ENCODE results near the gene SLC25A42. TPM values are rescaled to one million over a fixed set of nuclear protein-coding genes. Genes with fewer than 3 reads are reported as not detected.

The SLC25A42 gene
- total RNA-seq, 1 experiment from 2014 or later = 3.5 TPM

DNA sequence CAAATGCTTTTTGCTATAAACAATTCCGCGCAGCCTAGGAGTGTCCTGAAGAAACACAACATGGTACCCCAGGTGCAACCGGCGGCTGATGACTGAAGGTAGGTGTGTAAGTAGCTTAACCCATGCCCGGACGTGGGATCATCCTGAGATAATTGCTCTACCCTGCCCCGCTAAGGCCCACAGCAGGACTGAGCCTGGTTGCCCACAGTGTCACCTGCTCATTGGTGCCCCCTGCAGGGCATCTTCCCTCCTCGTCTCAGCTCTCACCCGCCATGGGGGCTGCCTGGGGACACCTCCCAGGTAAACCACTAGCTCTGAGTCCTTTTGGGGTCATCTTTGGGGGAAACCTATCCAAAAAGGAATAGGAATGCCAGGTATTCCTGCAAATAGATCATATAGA lies 52.2 kb downstream of the SLC25A42 start:
- Histone ChIP-seq H3K4me1 (ENCODE audit: insufficient read depth, low read length, poor library complexity, severe bottlenecking) (no peaks in the 10 kb centered on the region), H3K4me3 (ENCODE audit: low read depth, low read length, poor library complexity, severe bottlenecking) (no peak overlapping the region), H3K27ac (ENCODE audit: low read depth, low read length, poor library complexity, severe bottlenecking) (no peak overlapping the region), H3K27me3 (replicated peaks; ENCODE audit: insufficient read depth, low read depth, low read length, poor library complexity) (no peaks in the 10 kb centered on the region), H3K9me3 (ENCODE audit: low read depth, low read length, poor library complexity, severe bottlenecking) (no peaks in the 10 kb centered on the region), H3K36me3 (ENCODE audit: insufficient read depth, low read length, poor library complexity, severe bottlenecking) (peaks cover 10% of the 10 kb centered on the region)
- ChIA-PET POLR2A (ENCODE audit: low non-redundant PET) (no interaction called here), CTCF (interaction anchor here (0.7 kb wide), 1 partner anchor 349 kb away, joined by 4 read pairs; no protein-coding TSS in a partner anchor)
- BruUV-seq (replicated peaks) = no TSS peak
- TF ChIP-seq, protein P1, sequence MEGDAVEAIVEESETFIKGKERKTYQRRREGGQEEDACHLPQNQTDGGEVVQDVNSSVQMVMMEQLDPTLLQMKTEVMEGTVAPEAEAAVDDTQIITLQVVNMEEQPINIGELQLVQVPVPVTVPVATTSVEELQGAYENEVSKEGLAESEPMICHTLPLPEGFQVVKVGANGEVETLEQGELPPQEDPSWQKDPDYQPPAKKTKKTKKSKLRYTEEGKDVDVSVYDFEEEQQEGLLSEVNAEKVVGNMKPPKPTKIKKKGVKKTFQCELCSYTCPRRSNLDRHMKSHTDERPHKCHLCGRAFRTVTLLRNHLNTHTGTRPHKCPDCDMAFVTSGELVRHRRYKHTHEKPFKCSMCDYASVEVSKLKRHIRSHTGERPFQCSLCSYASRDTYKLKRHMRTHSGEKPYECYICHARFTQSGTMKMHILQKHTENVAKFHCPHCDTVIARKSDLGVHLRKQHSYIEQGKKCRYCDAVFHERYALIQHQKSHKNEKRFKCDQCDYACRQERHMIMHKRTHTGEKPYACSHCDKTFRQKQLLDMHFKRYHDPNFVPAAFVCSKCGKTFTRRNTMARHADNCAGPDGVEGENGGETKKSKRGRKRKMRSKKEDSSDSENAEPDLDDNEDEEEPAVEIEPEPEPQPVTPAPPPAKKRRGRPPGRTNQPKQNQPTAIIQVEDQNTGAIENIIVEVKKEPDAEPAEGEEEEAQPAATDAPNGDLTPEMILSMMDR (conservative IDR thresholded peaks at IDR 0.05; ENCODE audit: low read depth, low read length) = peak; percentile 84
- no peak for TF ChIP-seq EZH2 (IDR thresholded peaks at IDR 0.05; ENCODE audit: borderline replicate concordance, low read depth, low read length, poor library complexity, severe bottlenecking)
- peak; percentile 37 for DNase-seq (ENCODE audit: low spot score)
- intact Hi-C loops (cut with micrococcal nuclease; ENCODE audit: unreplicated experiment) = no loop called here

DNA sequence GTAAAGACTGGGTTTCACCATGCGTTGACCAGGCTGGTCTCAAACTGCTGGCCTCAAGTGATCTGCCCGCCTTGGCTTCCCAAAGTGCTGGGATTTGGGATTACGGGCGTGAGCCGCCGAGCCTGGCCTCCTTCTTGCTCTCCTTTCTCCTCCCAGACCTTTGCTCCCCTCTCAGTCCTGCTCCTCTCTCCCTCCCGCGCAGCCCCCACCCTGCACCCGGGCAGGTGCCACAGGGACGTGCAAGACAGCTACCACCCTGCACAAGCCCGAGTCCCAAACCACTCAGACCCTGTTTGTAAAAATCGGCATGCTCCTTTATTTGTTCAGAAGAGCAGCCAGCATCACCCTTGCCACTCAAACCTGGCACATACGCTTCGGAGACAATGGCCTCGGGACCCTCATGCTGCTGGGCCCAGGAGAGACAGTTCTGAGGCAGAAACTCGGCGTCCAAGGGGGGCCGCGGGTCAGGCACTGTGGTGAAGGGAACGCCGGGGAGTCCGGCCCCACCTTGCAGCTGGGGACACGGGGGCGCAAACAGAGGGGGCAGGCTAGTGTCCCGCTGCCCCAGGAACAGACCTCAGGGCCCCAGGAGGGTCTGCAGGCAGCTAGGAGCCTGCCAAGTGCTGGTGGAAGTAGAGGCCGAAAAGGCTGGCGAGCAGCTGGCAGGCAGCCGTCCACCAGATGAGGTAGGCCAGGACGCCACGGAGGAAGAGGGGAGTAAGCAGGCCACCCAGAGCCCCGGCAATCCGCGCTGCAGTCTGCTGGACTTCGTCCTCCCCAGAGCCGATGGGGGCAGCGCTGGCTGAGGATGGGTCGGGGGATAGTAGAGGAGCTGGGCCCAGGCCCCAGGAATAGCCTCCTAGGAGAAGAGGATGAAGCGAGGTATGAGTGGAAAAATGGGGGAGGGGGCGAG lies 55.8 kb downstream of the SLC25A42 start:
- peaks cover 19% of the 10 kb centered on the region for H3K36me3 ChIP-seq (ENCODE audit: insufficient read depth, low read length, poor library complexity, severe bottlenecking)
- no peaks in the 10 kb centered on the region for H3K27me3 ChIP-seq (replicated peaks; ENCODE audit: insufficient read depth, low read depth, low read length, poor library complexity)
- peaks cover 6% of the 10 kb centered on the region for H3K9me3 ChIP-seq (ENCODE audit: low read depth, low read length, poor library complexity, severe bottlenecking)
- no TSS peak for BruUV-seq (replicated peaks)
- DNase-seq (ENCODE audit: low spot score) = no peak
- ChIA-PET POLR2A (ENCODE audit: low non-redundant PET) (no interaction called here), CTCF (no interaction called here)
- no peak overlapping the region for H3K27ac ChIP-seq (ENCODE audit: low read depth, low read length, poor library complexity, severe bottlenecking)
- H3K4me3 ChIP-seq (ENCODE audit: low read depth, low read length, poor library complexity, severe bottlenecking) = no peak overlapping the region
- H3K4me1 ChIP-seq (ENCODE audit: insufficient read depth, low read length, poor library complexity, severe bottlenecking) = no peaks in the 10 kb centered on the region
- intact Hi-C loops (cut with micrococcal nuclease; ENCODE audit: unreplicated experiment) = no loop called here
- TF ChIP-seq, protein P1 (conservative IDR thresholded peaks at IDR 0.05; ENCODE audit: low read depth, low read length) = no peak
- no peak for TF ChIP-seq EZH2 (IDR thresholded peaks at IDR 0.05; ENCODE audit: borderline replicate concordance, low read depth, low read length, poor library complexity, severe bottlenecking)

DNA sequence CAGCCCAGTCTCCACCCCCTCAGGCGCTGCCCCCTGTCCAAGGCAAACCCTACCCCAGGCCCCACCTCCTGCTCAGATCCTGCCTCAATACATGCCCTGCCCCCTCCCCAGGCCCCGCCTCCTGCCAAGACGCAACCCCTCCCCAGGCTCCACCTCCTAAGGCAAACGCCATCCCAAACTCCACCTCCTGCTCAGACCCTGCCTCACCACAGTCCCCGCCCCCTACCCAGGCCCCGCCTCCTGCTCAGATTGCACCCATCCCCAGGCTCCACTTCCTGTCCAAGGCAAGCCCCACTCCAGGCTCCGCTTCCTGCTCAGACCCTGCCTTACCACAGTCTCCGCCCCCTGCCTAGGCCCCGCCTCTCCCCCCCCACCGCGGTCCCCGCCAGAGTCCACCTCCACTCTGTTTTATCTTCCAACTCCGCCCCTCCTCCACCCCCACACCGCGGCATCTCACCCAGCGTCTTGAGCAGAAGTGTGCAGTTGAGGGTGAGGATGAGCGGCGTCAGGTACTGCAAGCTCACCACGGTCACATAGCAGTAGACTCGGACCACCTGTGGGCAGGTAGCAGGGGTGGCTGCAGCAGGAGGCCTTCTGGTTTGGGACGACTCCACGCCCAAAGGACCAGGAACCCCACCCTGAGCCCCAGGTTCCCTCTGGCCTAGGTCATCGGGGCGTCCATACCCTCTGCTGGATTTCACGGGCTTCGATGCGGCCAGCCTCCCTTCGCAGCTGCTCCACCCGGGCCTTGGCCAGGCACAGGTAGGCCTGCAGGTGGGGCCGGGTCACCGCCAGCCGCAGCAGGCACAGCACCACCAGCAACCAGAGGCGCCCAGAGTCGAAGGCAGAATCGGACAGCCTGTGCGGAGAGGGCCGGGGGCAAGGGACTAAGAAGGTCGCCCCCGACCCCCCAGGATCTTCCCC lies 56.8 kb downstream of the SLC25A42 start:
- H3K9me3 ChIP-seq (ENCODE audit: low read depth, low read length, poor library complexity, severe bottlenecking) = peaks cover 6% of the 10 kb centered on the region
- TF ChIP-seq EZH2 (IDR thresholded peaks at IDR 0.05; ENCODE audit: borderline replicate concordance, low read depth, low read length, poor library complexity, severe bottlenecking) = no peak
- TF ChIP-seq, protein P1 (conservative IDR thresholded peaks at IDR 0.05; ENCODE audit: low read depth, low read length) = no peak
- peak; percentile 91 for DNase-seq (ENCODE audit: low spot score)
- H3K36me3 ChIP-seq (ENCODE audit: insufficient read depth, low read length, poor library complexity, severe bottlenecking) = peaks cover 19% of the 10 kb centered on the region
- H3K27me3 ChIP-seq (replicated peaks; ENCODE audit: insufficient read depth, low read depth, low read length, poor library complexity) = no peaks in the 10 kb centered on the region
- no TSS peak for BruUV-seq (replicated peaks)
- intact Hi-C loops (cut with micrococcal nuclease; ENCODE audit: unreplicated experiment) = no loop called here
- ChIA-PET POLR2A (ENCODE audit: low non-redundant PET) (interaction anchor here (0.6 kb wide), 1 partner anchor 1261 kb away, joined by 3 read pairs; the partner anchor contains the start of gene RPL18A), CTCF (no interaction called here)
- no peaks in the 10 kb centered on the region for H3K4me1 ChIP-seq (ENCODE audit: insufficient read depth, low read length, poor library complexity, severe bottlenecking)
- no peak overlapping the region for H3K4me3 ChIP-seq (ENCODE audit: low read depth, low read length, poor library complexity, severe bottlenecking)
- H3K27ac ChIP-seq (ENCODE audit: low read depth, low read length, poor library complexity, severe bottlenecking) = no peak overlapping the region

All from A673 (cell line).